Mesenchymal stem cell (in vitro differentiated cells and primary cell): ENCODE measurements around the gene CDAN1.

Source experiments
- DNase-seq: peaks from one replicate; pipeline ENCODE4 v3.0.0-alpha.2; 2013
- H2AFZ ChIP-seq: one replicate; pipeline ENCODE4 v1.6.1; 2013; ENCODE audit warnings: low read depth, mild to moderate bottlenecking, control low read depth, inconsistent platforms, low read length, moderate library complexity
- H2AK5ac ChIP-seq: 2 replicates; pipeline ENCODE4 v1.6.1; 2013; ENCODE audit warnings: low read length, moderate library complexity, mild to moderate bottlenecking, inconsistent platforms; ENCODE audit not compliant: severe bottlenecking
- H2BK120ac ChIP-seq: one replicate; pipeline ENCODE4 v1.6.1; 2013; ENCODE audit warnings: low read depth, mild to moderate bottlenecking, inconsistent platforms, low read length, moderate library complexity
- H2BK12ac ChIP-seq, 2 experiments: one replicate each; pipeline ENCODE4 v1.6.1; 2013; ENCODE audit warnings: inconsistent platforms in 2 of 2, low read length in 2 of 2, mild to moderate bottlenecking in 2 of 2, moderate library complexity in 2 of 2, control low read depth in 1 of 2
- H2BK15ac ChIP-seq: one replicate; pipeline ENCODE4 v1.6.1; 2013; ENCODE audit warnings: mild to moderate bottlenecking, low read depth, inconsistent platforms; ENCODE audit not compliant: poor library complexity, severe bottlenecking
- H2BK5ac ChIP-seq: 2 replicates; pipeline ENCODE4 v1.6.1; 2013; ENCODE audit warnings: low read depth, mild to moderate bottlenecking, low read length, control low read depth, inconsistent platforms; ENCODE audit not compliant: poor library complexity, severe bottlenecking
- H3K14ac ChIP-seq, 2 experiments: one replicate each; pipeline ENCODE4 v1.6.1; 2013; ENCODE audit warnings: inconsistent platforms in 2 of 2, low read length in 2 of 2, control low read depth in 1 of 2, mild to moderate bottlenecking in 1 of 2, moderate library complexity in 1 of 2
- H3K18ac ChIP-seq, 2 experiments: one replicate each; pipeline ENCODE4 v1.6.1; 2013; ENCODE audit warnings: inconsistent platforms in 2 of 2, low read length in 2 of 2, control low read depth in 1 of 2, low read depth in 1 of 2, mild to moderate bottlenecking in 1 of 2
- H3K23ac ChIP-seq, 2 experiments: one replicate each; pipeline ENCODE4 v1.6.1; 2013; ENCODE audit warnings: inconsistent platforms in 2 of 2, low read length in 2 of 2, mild to moderate bottlenecking in 2 of 2, moderate library complexity in 2 of 2, control low read depth in 1 of 2
- H3K27ac ChIP-seq: 2 replicates; pipeline ENCODE4 v1.5.1; 2013; ENCODE audit warnings: mild to moderate bottlenecking, moderate library complexity, low read length, control low read depth, inconsistent platforms; ENCODE audit not compliant: poor library complexity, severe bottlenecking
- H3K27me3 ChIP-seq, 2 experiments: 2 replicates each; pipeline versions ENCODE4 v1.6.1 to v1.7.0; 2013; ENCODE audit warnings: low read length in 2 of 2, mild to moderate bottlenecking in 2 of 2, moderate library complexity in 2 of 2, control low read depth in 1 of 2, inconsistent platforms in 1 of 2; ENCODE audit not compliant: control insufficient read depth in 1 of 2, insufficient read depth in 1 of 2
- H3K36me3 ChIP-seq, 2 experiments: 2 replicates each; pipeline versions ENCODE4 v1.6.1 to v1.7.0; 2013; ENCODE audit warnings: low read length in 2 of 2, control low read depth in 1 of 2, inconsistent platforms in 1 of 2, low read depth in 1 of 2, mild to moderate bottlenecking in 1 of 2; ENCODE audit not compliant: insufficient read depth in 2 of 2, control insufficient read depth in 1 of 2
- H3K4ac ChIP-seq, 2 experiments: one replicate each; pipeline ENCODE4 v1.6.1; 2013; ENCODE audit warnings: inconsistent platforms in 2 of 2, low read length in 2 of 2, mild to moderate bottlenecking in 2 of 2, moderate library complexity in 2 of 2, control low read depth in 1 of 2, low read depth in 1 of 2
- H3K4me1 ChIP-seq: 2 replicates; pipeline ENCODE4 v1.6.1; 2013; ENCODE audit warnings: low read depth, low read length, control low read depth; ENCODE audit not compliant: control insufficient read depth, insufficient read depth
- H3K4me2 ChIP-seq: 2 replicates; pipeline ENCODE4 v1.6.1; 2013; ENCODE audit warnings: low read length, mild to moderate bottlenecking, inconsistent platforms; ENCODE audit not compliant: poor library complexity, severe bottlenecking
- H3K4me3 ChIP-seq, 2 experiments: 2 replicates each; pipeline versions ENCODE4 v1.5.1 to v1.7.0; 2013; ENCODE audit warnings: low read length in 2 of 2, mild to moderate bottlenecking in 2 of 2, control low read depth in 1 of 2, low read depth in 1 of 2; ENCODE audit not compliant: insufficient read depth in 1 of 2
- H3K79me1 ChIP-seq: replicated peaks from 2 replicates; pipeline ENCODE4 v1.6.1; 2013; ENCODE audit warnings: mild to moderate bottlenecking, control low read depth, low read length, inconsistent platforms; ENCODE audit not compliant: poor library complexity, severe bottlenecking
- H3K9ac ChIP-seq: 2 replicates; pipeline ENCODE4 v1.7.0; 2013; ENCODE audit warnings: mild to moderate bottlenecking, low read length, moderate library complexity
- H3K9me3 ChIP-seq: 2 replicates; pipeline ENCODE4 v1.7.0; 2013; ENCODE audit warnings: mild to moderate bottlenecking, low read length; ENCODE audit not compliant: control insufficient read depth
- H4K8ac ChIP-seq: one replicate; pipeline ENCODE4 v1.6.1; 2013; ENCODE audit warnings: inconsistent platforms, mild to moderate bottlenecking, low read length, moderate library complexity
- H4K91ac ChIP-seq: one replicate; pipeline ENCODE4 v1.6.1; 2013; ENCODE audit warnings: mild to moderate bottlenecking, low read length, inconsistent platforms
- WGBS: methylation state at CpG from one replicate; pipeline ENCODE4 v1.1.7; 2013; ENCODE audit warnings: mixed read lengths; 5-methylcytosine and 5-hydroxymethylcytosine counted together

Gene CDAN1

DNA sequence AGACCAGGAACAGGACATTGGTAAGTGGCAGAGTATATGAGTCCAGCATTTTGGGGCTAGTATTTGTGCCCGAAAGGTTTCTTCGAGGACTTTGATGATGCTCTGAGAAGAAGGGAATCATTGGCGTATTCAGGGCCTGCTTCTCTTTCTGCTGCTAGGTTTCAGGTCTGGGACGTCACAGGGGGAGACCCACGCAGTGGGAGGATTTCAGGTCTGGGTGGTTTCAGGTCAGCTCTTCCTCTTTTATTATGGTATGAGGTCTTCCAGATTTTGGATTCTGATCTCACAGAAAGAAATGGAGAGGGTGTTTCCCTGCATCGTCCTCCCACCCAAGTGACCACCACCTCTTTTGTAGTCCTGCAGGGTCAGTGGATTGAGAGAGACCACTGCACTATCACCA is 62.5 kb downstream of the CDAN1 start:
- DNase-seq = no peak
- Histone ChIP-seq H3K36me3 (peaks cover 34 to 62% of the 10 kb centered on the region in 2 experiments), H3K14ac (no peak overlapping the region), H3K23ac (no peak overlapping the region), H3K9ac (no peak overlapping the region), H3K27ac (no peak overlapping the region), H3K9me3 (no peaks in the 10 kb centered on the region), H2BK15ac (no peak overlapping the region), H4K91ac (no peak overlapping the region), H2AFZ (no peak overlapping the region), H3K4ac (no peak overlapping the region), H2AK5ac (no peak overlapping the region), H2BK12ac (no peak overlapping the region), H2BK120ac (no peak overlapping the region), H2BK5ac (no peak overlapping the region), H4K8ac (no peak overlapping the region), H3K27me3 (no peaks in the 10 kb centered on the region), H3K4me2 (no peak overlapping the region), H3K4me1 (peaks cover 1% of the 10 kb centered on the region), H3K4me3 (no peak overlapping the region), H3K79me1 (no peaks in the 10 kb centered on the region), H3K18ac (no peak overlapping the region)
- WGBS = 98% methylated on average over 6 of the region's 6 CpGs
